GM21786 (cell line): ENCODE results near the gene INPP5E.

Experiments
- ATAC-seq: cut with Tn5 transposase; IDR thresholded peaks from one replicate; pipeline ENCODE4 v1.9.1; 2021; ENCODE audit not compliant: unreplicated experiment

INPP5E gene

GRCh38 chr9:136391737-136392537, 47.7 kb downstream of the INPP5E start:
- no peak for ATAC-seq

DNA sequence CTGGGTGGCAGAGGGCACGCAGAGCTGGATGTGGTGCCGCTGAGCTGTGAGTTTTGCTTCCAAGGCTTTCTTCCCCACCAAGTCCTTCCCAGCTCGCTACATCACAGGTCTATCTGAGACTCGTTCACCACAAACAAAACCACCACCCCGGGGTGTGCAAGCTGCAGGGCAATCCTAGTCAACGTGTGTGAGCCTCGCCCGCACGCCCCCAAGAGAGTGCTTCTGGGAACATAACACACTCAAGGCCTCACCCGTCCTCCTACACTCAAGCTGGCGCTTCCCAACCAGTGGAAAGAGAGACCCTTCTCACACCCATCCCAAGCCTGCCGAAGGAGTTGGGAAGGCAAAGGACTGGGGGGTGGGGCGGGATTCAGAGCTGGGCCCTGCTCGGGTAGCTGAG, 50.2 kb downstream of the INPP5E start:
- ATAC-seq, result no peak

DNA sequence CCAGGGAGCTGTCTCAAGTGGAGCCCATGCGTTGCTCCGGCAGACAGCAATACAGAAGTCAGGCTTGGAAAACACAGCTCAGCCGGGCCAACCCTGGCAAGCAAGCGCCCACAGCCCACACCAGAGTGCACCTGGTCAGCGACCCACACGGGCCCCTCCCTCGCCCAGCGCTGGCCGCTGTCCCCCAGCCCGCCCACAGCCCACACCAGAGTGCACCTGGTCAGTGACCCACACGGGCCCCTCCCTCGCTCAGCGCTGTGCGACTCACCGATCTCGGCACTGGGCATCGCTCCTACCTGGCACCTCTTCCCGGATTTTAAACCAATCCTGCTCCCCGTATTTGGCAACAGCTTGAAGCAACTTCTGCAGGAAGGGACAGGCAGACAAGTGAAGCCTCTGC, 52.4 kb downstream of the INPP5E start:
- no peak for ATAC-seq

DNA sequence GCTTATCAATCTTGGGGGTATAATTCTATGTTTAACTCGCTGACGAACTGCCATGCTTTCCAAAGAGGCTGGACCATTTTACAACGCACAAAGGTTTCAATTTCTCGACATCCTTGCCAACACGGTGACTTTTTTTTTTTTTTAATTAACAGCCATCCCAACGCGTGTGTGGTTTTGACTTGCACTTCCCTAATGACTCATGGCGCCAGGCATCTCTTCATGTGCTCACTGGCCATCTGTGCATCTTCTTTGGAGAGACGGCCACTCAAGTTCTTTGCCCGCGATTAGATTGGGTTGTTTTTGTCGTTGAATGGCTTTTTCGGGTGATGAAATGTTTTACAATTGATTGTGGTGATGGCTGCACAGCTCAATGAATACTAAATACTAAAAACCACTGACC, 53.6 kb downstream of the INPP5E start:
- no peak for ATAC-seq

DNA sequence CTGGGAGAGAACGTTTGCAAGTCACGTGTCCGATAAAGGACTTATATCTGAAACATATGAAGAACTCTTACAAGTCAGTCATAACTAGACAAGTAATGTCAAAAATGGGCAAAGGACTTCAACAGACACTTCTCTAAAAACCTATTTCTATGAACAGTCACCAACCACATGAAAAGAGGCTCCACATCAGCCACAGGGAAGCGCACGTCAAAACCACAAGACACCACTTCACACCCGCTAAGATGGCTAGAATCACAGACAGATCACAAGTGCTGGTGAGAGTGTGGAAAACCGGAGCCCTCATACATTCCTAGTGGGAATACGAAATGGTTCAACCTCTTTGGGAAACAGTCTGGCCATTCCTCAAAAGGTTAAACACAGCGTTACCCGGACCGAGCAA, 54.6 kb downstream of the INPP5E start:
- no peak for ATAC-seq

DNA sequence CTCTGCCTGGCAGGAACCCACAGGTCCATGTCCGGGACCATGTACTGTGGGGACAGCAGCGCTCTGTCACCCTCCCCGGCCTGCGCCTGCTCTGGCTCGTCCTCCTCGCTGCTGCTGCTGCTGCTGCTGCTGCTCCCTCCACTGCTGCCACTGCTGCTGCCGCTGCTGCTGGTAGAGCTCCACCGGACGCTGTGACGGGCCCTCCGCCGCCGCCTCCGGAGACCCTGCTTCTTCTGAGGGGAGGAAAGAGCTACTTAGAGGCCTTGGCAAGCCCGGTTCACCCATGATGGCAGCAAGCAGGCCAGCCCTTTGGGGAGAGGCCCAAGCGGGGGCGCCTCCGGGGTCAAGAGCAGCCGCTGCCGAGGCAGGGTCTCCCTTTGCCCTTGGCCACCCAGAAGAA, 56.2 kb downstream of the INPP5E start:
- ATAC-seq, result no peak

GRCh38 chr9:136381966-136382513, 57.6 kb downstream of the INPP5E start:
- no peak for ATAC-seq

DNA sequence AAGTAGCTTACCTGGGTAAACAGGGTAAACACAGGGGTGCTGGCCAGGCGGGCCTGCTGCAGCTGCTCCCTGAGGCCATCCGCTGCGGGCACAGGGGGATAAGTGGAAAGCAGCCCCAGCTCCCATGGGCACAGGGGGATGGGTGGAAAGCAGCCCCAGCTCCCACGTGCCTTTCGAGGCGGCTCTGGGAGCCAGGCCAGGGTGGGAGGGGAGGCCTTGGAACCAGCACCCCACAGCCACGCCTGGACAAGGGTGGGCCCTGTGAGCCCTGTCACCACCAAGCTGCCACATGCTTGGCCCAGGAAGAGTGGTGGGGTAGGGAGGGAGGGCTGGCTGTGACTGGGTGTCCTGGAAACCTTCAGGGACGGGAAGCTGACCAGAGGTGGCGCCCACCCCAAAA, 58.3 kb downstream of the INPP5E start:
- no peak for ATAC-seq

DNA sequence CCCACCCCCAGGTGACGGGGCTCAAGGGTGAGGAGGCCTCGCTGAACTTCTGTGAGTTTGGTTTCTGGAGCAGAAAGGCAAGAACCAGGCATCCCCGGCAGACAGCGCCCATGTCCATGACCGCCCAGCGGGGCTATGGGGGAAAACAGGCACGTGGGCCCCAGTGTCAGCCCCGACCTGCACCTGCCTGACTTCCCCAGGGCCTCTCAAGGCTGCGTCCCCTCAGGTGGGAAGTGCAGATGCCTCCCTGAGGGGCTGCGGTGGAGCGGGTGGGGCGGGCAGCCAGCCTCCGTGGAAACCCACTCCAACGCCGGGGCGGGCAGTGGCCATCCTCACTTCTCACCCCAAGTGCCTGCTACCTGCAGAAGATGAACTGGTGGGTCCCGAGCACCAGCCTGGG, 59.3 kb downstream of the INPP5E start:
- ATAC-seq, result no peak

- ATAC-seq, result no peak
Measured at GRCh38 chr9:136379891-136380290, 59.8 kb downstream of the INPP5E start.

DNA sequence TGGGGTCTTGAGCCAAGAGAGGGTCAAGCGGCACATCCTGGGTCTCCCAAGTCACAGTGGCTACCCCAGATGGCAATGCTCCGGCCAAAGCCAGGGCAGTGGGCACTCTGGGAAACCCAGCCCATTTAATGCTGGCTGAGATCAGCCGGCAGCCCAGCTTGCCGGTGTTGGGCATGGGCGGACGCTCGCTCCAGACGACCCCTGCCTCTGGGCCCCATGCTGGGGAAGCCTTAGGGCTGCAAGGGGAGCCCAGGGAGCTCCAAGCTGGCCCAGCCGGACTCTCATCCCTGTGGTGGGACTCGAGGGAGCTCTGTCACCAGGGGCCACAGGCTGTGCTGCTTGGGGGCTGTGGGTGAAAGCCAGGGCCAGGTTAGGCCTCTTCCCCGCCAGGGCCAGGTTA, 60.2 kb downstream of the INPP5E start:
- no peak for ATAC-seq

- no peak for ATAC-seq
Measured at GRCh38 chr9:136379003-136379287, 60.7 kb downstream of the INPP5E start.
